ENCODE results near the gene CRYBA1. TPM values are rescaled to one million over a fixed set of nuclear protein-coding genes. Genes with fewer than 3 reads are reported as not detected.

CRYBA1 gene
- total RNA-seq, 2 experiments from 2014 or later, result not detected

- TF ChIP-seq, protein P1, sequence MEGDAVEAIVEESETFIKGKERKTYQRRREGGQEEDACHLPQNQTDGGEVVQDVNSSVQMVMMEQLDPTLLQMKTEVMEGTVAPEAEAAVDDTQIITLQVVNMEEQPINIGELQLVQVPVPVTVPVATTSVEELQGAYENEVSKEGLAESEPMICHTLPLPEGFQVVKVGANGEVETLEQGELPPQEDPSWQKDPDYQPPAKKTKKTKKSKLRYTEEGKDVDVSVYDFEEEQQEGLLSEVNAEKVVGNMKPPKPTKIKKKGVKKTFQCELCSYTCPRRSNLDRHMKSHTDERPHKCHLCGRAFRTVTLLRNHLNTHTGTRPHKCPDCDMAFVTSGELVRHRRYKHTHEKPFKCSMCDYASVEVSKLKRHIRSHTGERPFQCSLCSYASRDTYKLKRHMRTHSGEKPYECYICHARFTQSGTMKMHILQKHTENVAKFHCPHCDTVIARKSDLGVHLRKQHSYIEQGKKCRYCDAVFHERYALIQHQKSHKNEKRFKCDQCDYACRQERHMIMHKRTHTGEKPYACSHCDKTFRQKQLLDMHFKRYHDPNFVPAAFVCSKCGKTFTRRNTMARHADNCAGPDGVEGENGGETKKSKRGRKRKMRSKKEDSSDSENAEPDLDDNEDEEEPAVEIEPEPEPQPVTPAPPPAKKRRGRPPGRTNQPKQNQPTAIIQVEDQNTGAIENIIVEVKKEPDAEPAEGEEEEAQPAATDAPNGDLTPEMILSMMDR (IDR thresholded peaks at IDR 0.05), result no peak
- no peak for DNase-seq
These were observed 2.9 kb upstream of the CRYBA1 start for GRCh38 chr17:29243792-29244191.

DNA sequence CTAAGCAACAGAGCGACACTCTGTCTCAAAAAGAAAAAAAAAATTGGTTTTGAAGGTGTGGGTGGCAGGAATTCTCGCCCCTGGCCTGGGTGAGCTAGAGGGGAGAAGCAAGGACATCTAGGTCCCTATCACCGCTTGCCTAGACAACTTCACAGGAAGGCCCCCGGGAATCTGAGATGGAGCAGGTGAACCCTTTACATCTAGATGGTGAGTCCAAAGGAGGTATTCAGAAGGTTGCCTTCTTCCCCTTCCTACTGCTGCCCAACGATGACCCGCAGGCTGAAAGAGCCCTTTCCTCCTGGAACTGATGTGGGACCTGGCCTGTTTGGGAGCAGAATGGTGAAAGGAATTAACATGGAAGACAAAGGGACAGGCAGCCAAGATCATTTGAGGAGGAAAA, 1.3 kb upstream of the CRYBA1 start:
- H3K36me3 ChIP-seq (ENCODE audit: insufficient read depth, low read length), result no peaks in the 10 kb centered on the region
- no peaks in the 10 kb centered on the region for H3K27me3 ChIP-seq (ENCODE audit: control insufficient read depth in 1 of 2, insufficient read depth in 2 of 2, low read length in 2 of 2)
- POLR2A ChIA-PET, result no interaction called here
- no peak overlapping the region for H3K27ac Mint-ChIP-seq
- H3K4me3 ChIP-seq (ENCODE audit: low read length), result no peak overlapping the region
- no peak overlapping the region for H3K27ac ChIP-seq (ENCODE audit: low read depth in 1 of 2, low read length in 2 of 2)
- H3K36me3 Mint-ChIP-seq (ENCODE audit: low read depth), result no peaks in the 10 kb centered on the region
- CTCF ChIA-PET, result no interaction called here
- no peaks in the 10 kb centered on the region for H3K9me3 ChIP-seq (ENCODE audit: control insufficient read depth in 1 of 2, insufficient read depth in 1 of 2, low read length in 2 of 2)
- DNase-seq (no peak), ATAC-seq (ENCODE audit: poor library complexity) (no peak)
- H3K4me3 Mint-ChIP-seq, result no peak overlapping the region
- H3K27me3 Mint-ChIP-seq, result no peaks in the 10 kb centered on the region
- no peaks in the 10 kb centered on the region for H3K4me1 ChIP-seq (ENCODE audit: insufficient read depth, low read length)
- H3K9me3 Mint-ChIP-seq, result no peaks in the 10 kb centered on the region
- TF ChIP-seq, protein P1 (IDR thresholded peaks at IDR 0.05), result no peak
- H3K4me1 Mint-ChIP-seq (ENCODE audit: low read depth), result no peaks in the 10 kb centered on the region
- intact Hi-C loops (cut with DNase I, micrococcal nuclease), result no loop called here

More at GRCh38 chr17:29243792-29244191, 2.9 kb upstream of the CRYBA1 start:
- H3K36me3 Mint-ChIP-seq (ENCODE audit: low read depth), result no peaks in the 10 kb centered on the region
- H3K27ac Mint-ChIP-seq, result no peak overlapping the region
- POLR2A ChIA-PET, result no interaction called here
- H3K4me3 ChIP-seq (ENCODE audit: low read length), result no peak overlapping the region
- H3K4me3 Mint-ChIP-seq, result no peak overlapping the region
- H3K27me3 ChIP-seq (ENCODE audit: control insufficient read depth in 1 of 2, insufficient read depth in 2 of 2, low read length in 2 of 2), result no peaks in the 10 kb centered on the region
- H3K27ac ChIP-seq (ENCODE audit: low read depth in 1 of 2, low read length in 2 of 2), result no peak overlapping the region
- intact Hi-C loops (cut with DNase I, micrococcal nuclease), result no loop called here
- no peaks in the 10 kb centered on the region for H3K4me1 Mint-ChIP-seq (ENCODE audit: low read depth)
- CTCF ChIA-PET, result no interaction called here
- H3K27me3 Mint-ChIP-seq, result no peaks in the 10 kb centered on the region
- no peaks in the 10 kb centered on the region for H3K9me3 ChIP-seq (ENCODE audit: control insufficient read depth in 1 of 2, insufficient read depth in 1 of 2, low read length in 2 of 2)
- ATAC-seq (ENCODE audit: poor library complexity), result no peak
- no peaks in the 10 kb centered on the region for H3K9me3 Mint-ChIP-seq
- no peaks in the 10 kb centered on the region for H3K4me1 ChIP-seq (ENCODE audit: insufficient read depth, low read length)
- H3K36me3 ChIP-seq (ENCODE audit: insufficient read depth, low read length), result no peaks in the 10 kb centered on the region

GRCh38 chr17:29247219-29247618, 560 bp downstream of the CRYBA1 start:
- H3K36me3 ChIP-seq (ENCODE audit: insufficient read depth, low read length), result no peaks in the 10 kb centered on the region
- H3K4me3 Mint-ChIP-seq, result no peak overlapping the region
- no peaks in the 10 kb centered on the region for H3K9me3 Mint-ChIP-seq
- DNase-seq, result no peak
- no peaks in the 10 kb centered on the region for H3K4me1 ChIP-seq (ENCODE audit: insufficient read depth, low read length)
- intact Hi-C loops (cut with DNase I, micrococcal nuclease), result no loop called here
- H3K4me1 Mint-ChIP-seq (ENCODE audit: low read depth), result no peaks in the 10 kb centered on the region
- no peak overlapping the region for H3K27ac ChIP-seq (ENCODE audit: low read depth in 1 of 2, low read length in 2 of 2)
- no peaks in the 10 kb centered on the region for H3K27me3 Mint-ChIP-seq
- no peak overlapping the region for H3K4me3 ChIP-seq (ENCODE audit: low read length)
- no peak overlapping the region for H3K27ac Mint-ChIP-seq
- no peaks in the 10 kb centered on the region for H3K9me3 ChIP-seq (ENCODE audit: control insufficient read depth in 1 of 2, insufficient read depth in 1 of 2, low read length in 2 of 2)
- TF ChIP-seq, protein P1 (IDR thresholded peaks at IDR 0.05), result no peak
- CTCF ChIA-PET, result no interaction called here
- ATAC-seq (ENCODE audit: poor library complexity), result no peak
- H3K36me3 Mint-ChIP-seq (ENCODE audit: low read depth), result no peaks in the 10 kb centered on the region
- H3K27me3 ChIP-seq (ENCODE audit: control insufficient read depth in 1 of 2, insufficient read depth in 2 of 2, low read length in 2 of 2), result no peaks in the 10 kb centered on the region
- POLR2A ChIA-PET, result no interaction called here
